ENCODE data around the gene SYNJ2.

The SYNJ2 gene

GRCh38 chr6:158044525-158044888 is 62.8 kb downstream of the SYNJ2 start:
- no peak for DNase-seq

GRCh38 chr6:158046201-158047126 is 64.8 kb downstream of the SYNJ2 start:
- DNase-seq = no peak

DNA sequence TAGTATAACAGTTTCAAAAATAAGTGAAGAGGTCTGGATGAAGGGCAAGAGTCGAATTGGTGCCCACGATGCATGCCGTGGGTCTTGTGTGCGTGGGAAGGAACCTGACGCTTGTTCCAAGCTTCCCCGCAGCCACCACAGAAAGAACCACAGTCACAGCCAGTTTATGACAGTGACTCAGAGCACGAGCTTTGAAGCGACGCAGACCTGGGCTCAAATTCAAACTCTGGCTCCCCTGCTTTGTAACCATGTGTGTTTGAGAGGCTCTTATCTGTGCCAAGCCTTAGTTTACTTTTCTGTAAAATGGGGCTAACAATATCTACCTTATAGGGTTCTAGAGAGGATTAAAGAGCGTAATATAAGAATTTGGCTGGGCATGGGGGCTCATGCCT is 65.5 kb downstream of the SYNJ2 start:
- DNase-seq = no peak

- no peak for DNase-seq
Observed at GRCh38 chr6:158047563-158048323, 66.1 kb downstream of the SYNJ2 start.

DNA sequence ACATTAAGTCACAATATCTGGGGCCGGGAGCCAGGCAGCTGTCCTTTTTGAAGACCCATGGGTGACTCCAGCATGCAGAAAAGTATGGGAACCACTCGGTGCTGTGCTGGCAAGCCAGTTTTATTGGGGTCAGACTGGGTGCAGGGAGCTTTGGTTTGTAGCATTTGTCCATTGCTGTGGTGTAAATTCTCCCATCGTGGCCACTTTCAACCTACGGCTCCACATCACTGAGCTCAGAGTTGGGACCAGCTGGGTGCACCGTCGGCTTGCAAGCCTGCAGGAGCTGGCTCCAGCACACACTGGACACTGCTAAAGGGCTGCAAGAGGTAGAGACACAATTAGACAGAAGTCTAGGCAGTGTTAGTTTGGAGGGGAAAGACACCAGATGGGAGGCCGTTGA is 66.9 kb downstream of the SYNJ2 start:
- no peak for DNase-seq

GRCh38 chr6:158049055-158050028 is 67.7 kb downstream of the SYNJ2 start:
- DNase-seq = peak; percentile 77

DNA sequence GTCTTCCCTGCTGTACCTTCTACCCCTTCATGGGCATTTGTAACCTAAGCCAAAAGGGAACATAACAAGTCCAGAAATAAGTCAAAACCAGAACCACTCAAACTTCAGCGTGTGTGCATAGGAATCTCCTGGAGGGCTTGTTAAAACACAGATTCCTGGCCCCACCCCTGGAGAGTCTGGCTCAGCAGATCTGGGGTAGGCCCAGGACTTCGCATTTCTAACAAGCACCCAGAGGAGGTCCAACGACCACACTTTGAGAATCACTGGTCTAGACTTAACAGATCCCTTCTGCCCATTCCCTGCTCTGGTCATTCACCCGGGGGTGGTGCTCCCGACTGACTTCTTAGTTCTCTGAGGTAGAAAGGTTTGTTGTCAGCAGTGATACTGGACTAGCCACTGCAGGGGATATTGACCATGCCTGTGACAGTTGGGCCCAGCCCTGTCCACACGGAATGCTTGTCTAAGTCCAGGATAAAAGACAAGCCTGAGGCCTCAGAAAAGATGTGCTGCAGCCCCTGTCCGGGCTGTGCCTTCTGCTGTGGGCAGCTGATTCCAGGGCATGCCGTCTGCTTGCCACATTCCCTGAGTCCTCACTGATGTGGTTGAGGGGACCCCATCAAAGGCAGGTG is 68.6 kb downstream of the SYNJ2 start:
- DNase-seq = no peak

DNA sequence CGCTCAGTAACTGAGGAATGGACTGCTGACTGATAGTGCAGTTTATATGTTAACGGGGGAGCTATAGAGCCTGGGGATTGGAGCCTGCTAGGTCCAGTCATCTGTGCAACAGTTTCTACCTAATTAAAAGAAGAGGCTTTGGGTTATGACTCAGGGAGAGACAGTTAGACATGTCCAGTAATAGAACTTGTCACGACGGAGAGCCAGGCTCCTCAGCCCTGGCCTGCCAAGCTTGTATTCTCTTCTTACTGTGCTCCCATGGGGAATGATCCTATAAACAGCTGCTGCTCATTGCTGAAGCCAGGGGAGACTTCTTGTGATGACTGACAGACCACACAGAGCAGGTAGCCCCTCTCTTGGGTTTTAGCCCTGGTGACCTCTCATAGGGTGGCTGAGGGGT is 69.3 kb downstream of the SYNJ2 start:
- no peak for DNase-seq

- DNase-seq = no peak
Observed at GRCh38 chr6:158051968-158052367, 70.3 kb downstream of the SYNJ2 start.

DNA sequence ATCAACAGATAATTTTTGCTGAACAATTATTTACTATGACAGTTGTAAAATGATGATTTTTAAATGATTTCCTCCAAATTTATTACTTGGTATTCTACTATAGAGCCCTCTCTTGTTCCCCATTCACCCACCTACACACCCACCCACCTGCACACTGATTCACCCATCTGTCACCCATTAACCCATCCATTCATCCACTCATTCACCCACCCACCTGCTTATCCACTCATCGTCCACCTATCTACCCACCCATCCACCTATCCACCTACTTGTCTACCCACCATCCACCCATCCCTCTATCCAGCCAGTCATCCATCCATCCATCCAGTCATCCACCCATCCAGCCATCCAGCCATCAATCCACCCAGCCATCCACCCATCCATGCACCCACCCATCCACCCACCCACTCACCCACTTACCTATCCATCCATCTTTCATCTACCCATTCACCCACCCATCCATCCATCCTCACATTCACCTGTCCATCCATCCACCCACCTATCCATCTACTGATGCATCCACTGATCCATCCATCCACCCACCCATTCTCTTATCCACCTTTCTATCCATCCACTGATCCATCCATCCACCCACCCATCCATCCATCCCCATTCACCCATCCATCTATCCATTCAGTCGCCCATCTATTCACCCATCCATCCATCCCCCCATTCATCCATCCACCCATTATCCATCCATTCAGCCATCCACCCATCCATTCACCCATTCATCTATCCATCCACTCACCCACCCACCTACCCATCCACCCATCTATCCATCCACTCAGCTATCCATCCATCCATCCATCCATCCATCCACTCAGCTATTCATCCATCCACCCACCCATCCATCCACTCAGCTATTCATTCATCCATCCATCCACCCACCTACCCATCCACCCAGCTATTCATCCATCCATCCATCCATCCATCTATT is 72.0 kb downstream of the SYNJ2 start:
- DNase-seq = no peak

GRCh38 chr6:158056355-158056754 is 74.7 kb downstream of the SYNJ2 start:
- DNase-seq = no peak

GRCh38 chr6:158056804-158057203 is 75.1 kb downstream of the SYNJ2 start:
- no peak for DNase-seq

GRCh38 chr6:158057213-158057987 is 75.7 kb downstream of the SYNJ2 start:
- DNase-seq = no peak

DNA sequence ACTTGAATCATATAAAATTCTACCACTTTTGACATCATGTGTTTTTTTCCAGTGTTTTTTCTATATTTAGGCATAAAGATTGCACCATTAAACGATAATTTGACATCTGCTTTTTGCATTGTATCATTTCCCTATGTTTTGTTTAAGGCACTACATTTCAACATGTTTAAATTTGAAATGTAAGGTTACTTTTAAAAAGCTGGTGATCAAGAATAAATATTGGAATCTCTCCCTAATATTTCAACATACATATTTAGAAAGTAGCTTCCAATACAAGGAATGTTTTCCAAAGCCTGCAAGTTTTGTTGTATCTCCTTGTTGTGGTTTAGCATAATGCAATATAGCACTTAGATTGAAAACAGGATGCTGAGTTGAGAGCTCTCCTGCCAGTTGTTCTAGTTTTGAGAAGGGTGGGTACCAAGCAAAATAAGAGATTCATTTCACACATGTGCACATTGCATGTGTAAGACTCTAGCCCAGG is 76.5 kb downstream of the SYNJ2 start:
- no peak for DNase-seq

- no peak for DNase-seq
Observed at GRCh38 chr6:158059108-158059507, 77.4 kb downstream of the SYNJ2 start.

- DNase-seq = no peak
Observed at GRCh38 chr6:158060455-158061360, 79.0 kb downstream of the SYNJ2 start.

GRCh38 chr6:158061361-158061708 is 79.7 kb downstream of the SYNJ2 start:
- DNase-seq = no peak

DNA sequence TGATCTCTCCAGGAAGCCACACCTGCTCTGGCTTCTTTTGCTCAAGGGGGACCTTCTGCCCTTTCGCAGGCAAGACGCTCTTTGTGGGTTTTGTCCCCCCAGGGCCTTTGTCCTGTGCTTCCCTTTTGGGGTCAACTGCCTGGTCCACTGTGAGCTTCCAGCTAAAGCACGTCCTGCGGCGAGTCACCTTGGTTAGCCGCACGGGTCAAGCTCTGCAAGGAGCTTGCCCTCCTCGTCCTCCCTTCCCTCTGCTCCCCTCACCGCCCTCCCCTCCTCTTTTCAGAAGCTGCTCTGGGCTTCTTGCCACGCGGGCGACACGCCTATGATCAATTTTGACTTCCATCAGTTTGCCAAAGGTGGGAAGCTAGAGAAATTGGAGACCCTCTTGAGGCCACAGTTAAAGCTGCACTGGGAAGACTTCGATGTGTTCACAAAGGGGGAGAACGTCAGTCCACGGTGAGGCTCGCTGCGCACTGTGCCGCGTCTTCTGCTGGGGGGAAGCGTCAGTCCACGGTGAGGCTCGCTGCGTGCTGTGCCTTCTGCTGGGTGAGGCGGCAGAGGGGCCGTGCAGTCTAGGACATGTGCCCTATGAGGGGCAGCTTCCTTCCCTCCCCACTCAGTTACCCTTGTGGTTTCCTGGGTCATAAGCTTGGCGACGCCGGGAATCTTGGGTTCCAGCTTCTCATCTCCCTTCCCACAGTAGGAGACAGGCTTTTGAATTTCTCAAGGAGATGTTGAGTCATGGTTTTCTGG is 80.2 kb downstream of the SYNJ2 start:
- no peak for DNase-seq

DNA sequence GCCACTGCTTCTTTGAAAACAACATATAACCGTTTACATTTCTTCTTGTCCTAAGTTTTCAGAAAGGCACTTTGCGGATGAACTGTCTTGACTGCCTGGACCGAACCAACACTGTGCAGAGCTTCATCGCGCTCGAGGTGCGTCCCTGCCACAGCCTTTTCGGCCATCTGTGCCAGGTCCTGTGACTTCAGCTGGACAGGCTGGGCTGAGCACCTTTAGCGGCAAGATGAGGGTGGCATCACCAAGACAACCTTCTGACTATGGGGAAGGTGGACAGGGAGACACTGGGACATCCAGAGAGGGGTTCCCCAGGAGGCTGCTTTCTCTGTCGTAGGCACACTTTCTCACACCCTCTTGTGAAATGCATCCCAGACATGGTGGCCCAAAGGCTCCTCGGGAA is 82.1 kb downstream of the SYNJ2 start:
- DNase-seq = no peak
